IgD-negative memory B cell (primary cell): Measurements from ENCODE around the gene DHRS13. TPM values are rescaled to one million over a fixed set of nuclear protein-coding genes. Genes with fewer than 3 reads are reported as not detected.

Experiments used
- H3K27ac Mint-ChIP-seq, 3 donors: one replicate each; pipeline ENCODE4 v1.8.0; 2020 to 2022; ENCODE audit warnings: mild to moderate bottlenecking in 3 of 3, mixed read lengths in 3 of 3, moderate library complexity in 1 of 3
- H3K27me3 Mint-ChIP-seq: one replicate; pipeline ENCODE4 v1.8.0; 2021; ENCODE audit warnings: mixed read lengths
- H3K36me3 Mint-ChIP-seq: one replicate; pipeline ENCODE4 v1.8.0; 2020; ENCODE audit warnings: mild to moderate bottlenecking, mixed read lengths
- H3K4me1 Mint-ChIP-seq, 3 donors: one replicate each; pipeline ENCODE4 v1.8.0; 2020 to 2022; ENCODE audit warnings: mixed read lengths in 3 of 3, mild to moderate bottlenecking in 1 of 3
- H3K4me3 Mint-ChIP-seq, 4 donors: one replicate each; pipeline ENCODE4 v1.8.0; 2020 to 2022; ENCODE audit warnings: mild to moderate bottlenecking in 4 of 4, mixed read lengths in 4 of 4, moderate library complexity in 3 of 4
- H3K9me3 Mint-ChIP-seq, 3 donors: one replicate each; pipeline ENCODE4 v1.8.0; 2020 to 2021; ENCODE audit warnings: mixed read lengths in 3 of 3, mild to moderate bottlenecking in 1 of 3
- polyA plus RNA-seq: library from polyadenylated mRNA; unstranded; fragments of 300-500 nt; fragmentation: Illumina TruSeq; gene quantifications from one replicate; pipeline ENCODE4 v1.2.3, GENCODE V29; 2021

DHRS13 gene, protein sequence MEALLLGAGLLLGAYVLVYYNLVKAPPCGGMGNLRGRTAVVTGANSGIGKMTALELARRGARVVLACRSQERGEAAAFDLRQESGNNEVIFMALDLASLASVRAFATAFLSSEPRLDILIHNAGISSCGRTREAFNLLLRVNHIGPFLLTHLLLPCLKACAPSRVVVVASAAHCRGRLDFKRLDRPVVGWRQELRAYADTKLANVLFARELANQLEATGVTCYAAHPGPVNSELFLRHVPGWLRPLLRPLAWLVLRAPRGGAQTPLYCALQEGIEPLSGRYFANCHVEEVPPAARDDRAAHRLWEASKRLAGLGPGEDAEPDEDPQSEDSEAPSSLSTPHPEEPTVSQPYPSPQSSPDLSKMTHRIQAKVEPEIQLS
- polyA plus RNA-seq = 17.1 TPM

DNA sequence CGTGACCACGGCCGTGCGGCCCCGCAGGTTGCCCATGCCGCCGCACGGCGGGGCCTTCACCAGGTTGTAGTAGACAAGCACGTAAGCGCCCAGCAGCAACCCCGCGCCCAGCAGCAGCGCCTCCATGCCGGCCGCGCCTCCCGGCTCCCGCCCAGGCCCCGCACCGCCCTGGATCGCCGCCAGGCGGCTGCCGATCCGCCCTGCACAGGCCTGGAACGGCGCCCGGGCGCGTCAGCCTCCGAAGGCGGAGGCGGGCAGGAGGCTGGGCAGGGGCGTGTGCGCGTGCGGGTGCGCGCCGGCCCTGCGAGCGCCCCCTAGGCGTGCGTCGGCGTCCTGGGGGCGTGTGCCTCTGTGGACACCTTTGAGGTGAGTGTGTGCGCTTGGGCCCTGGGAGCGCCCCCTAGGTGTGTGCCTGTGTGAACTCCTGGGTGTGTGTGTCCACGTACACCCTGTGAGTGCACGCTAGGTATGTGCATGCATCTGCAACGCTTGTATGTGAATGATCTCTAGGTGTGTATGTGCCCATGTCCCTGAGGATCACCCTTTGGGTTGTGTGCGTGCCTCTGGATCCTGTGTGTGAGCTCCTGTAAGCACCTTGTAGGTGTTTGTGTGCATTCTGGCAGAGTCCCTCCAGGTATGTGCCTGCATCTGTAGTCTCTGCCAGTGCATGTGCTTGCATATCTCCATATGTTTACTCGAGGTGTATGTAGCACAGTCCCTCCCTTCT, at the start of gene DHRS13:
Gene DHRS13, minus strand, starts transcription at position 261 of the 727 bp plus-strand sequence. Its CDS starts 135 bp downstream, at position 126.
- Mint-ChIP-seq H3K4me1 (peaks cover 12 to 25% (median 21%) of the 10 kb centered on the region in 3 donors), H3K36me3 (peaks cover 1% of the 10 kb centered on the region), H3K27ac (peak within 1 kb of the TSS; percentile 61 to 88 (median 83)), H3K4me3 (peak within 1 kb of the TSS; percentile 74 to 92 (median 88)), H3K27me3 (no peaks in the 10 kb centered on the region), H3K9me3 (no peaks in the 10 kb centered on the region)

DNA sequence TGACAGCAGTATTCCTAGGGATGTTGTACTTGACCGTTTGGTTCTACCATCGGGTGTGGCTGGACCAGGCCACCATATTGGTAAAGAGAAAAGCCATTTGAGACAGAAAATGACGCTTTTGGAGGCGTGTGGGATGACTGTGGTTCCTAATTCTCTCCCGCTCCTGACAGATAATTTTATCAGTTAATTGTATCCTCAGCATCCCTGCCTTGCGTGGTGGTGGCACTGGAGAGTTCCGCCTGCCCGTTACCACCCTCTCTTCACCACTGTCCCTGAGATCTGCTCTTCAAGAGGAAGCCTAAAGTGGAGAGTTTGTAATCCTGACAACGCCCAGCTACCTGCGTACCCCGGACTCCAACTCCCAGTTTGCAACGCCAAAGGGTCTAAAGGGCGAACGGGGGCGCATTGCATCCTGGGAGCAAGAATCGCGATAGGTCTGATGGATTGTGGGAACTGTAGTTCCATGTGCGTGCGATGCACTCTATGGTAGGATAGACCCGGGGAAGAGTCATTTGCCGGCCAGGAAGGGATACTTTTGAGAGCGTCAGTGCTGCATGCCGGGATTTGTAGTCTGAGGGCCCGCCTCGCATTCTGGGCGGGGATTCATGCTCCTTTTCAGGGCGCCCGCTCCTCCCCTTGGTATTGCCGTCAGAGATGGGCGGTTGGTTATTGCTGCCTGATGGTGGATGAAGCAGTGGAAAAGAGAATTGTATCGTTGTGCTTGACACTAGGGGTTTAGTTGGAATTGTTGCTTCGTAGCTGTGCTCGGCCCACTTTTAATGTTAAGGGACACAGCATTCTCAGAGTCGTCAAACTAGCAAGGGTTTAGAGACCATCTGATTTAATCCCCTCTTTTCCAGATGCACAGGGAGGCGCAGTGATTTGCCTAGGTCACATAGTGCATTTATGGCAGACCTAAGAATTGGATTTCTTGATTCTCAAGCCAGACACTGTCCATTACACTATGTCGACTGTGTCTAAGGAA, 49.4 kb upstream of the DHRS13 start:
- Mint-ChIP-seq H3K27me3 (no peaks in the 10 kb centered on the region), H3K4me1 (peaks cover 12 to 16% (median 15%) of the 10 kb centered on the region in 3 donors), H3K27ac (no peak overlapping the region), H3K9me3 (no peaks in the 10 kb centered on the region), H3K36me3 (peaks cover 3% of the 10 kb centered on the region), H3K4me3 (no peak overlapping the region)

DNA sequence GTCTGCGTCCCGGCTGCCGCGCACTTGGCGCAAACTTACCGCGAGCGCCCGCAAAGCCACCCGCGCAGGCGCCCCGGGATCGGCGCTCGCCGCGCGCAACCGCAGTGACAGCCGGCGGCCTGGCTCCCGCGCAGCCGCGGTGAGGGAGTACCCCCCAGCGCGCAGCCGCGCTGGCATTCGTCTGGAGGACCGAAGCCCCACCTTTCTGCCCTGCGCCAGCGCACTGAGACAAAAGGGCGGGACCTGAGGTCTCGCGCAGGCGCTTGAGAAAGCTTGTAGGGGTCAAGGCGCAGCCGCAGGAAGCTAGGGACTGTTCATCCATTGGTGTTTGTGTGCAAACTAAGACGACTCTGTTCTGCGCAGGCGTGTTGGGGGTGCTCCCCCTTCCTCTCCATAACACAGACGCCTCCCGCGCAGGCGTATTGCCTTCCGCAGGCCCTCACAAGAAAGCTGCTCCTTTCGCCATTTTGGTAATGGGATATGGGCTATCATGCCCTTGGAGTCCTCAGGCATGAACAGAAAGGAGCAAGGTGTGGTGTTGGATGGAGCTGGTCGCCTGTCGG, 48.6 kb upstream of the DHRS13 start, which contains the start of gene PHF12:
Gene PHF12, minus strand, starts transcription at position 91 of the 563 bp plus-strand sequence. CDS start 558 bp downstream, outside the sequence.
- H3K4me1 Mint-ChIP-seq = peaks cover 15 to 19% (median 15%) of the 10 kb centered on the region in 3 donors
- H3K9me3 Mint-ChIP-seq = no peaks in the 10 kb centered on the region
- peak within 1 kb of the TSS; percentile 94 to 97 (median 96) for H3K27ac Mint-ChIP-seq
- peak within 1 kb of the TSS; percentile 92 to 97 (median 96) for H3K4me3 Mint-ChIP-seq
- H3K27me3 Mint-ChIP-seq = no peaks in the 10 kb centered on the region
- peaks cover under 1% of the 10 kb centered on the region for H3K36me3 Mint-ChIP-seq

DNA sequence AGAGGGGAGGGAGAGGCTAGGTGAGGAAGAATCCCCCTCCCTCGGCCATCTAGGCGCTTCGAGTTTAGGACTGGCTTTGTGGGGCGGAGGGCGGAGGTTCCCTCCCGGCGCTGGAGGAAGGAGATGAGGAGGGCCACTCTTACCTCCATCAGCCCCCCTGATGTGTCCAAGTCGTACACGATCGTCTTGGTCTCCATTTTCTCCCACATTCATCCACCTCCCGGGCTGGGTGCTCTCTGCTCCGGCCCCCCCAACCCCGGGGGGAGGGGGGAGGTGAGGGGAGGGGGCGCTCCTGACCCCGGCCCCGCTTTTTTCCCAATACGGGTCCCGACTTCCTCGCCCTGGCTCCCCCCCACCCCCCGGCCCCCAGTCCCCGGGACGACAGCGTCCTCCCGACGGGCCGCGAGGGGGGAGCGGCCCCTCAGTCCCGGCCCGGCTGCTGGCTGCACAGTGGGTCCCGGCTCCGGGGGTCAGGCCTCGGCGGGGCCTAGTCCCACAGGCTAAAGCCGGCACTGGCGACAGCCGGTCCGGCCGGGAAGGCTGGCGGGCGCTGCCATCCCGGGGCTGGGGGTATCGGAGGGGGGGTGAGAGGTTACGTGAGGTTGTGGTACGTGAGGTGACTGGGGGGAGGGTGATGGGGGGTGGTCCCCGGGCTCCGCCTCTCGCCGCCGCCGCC, 48.0 kb upstream of the DHRS13 start:
- Mint-ChIP-seq H3K27ac (peak overlapping the region; percentile 94 to 97 (median 96)), H3K4me3 (peak overlapping the region; percentile 92 to 97 (median 96)), H3K4me1 (peaks cover 20 to 25% (median 21%) of the 10 kb centered on the region in 3 donors), H3K9me3 (no peaks in the 10 kb centered on the region), H3K36me3 (no peaks in the 10 kb centered on the region), H3K27me3 (no peaks in the 10 kb centered on the region)

DNA sequence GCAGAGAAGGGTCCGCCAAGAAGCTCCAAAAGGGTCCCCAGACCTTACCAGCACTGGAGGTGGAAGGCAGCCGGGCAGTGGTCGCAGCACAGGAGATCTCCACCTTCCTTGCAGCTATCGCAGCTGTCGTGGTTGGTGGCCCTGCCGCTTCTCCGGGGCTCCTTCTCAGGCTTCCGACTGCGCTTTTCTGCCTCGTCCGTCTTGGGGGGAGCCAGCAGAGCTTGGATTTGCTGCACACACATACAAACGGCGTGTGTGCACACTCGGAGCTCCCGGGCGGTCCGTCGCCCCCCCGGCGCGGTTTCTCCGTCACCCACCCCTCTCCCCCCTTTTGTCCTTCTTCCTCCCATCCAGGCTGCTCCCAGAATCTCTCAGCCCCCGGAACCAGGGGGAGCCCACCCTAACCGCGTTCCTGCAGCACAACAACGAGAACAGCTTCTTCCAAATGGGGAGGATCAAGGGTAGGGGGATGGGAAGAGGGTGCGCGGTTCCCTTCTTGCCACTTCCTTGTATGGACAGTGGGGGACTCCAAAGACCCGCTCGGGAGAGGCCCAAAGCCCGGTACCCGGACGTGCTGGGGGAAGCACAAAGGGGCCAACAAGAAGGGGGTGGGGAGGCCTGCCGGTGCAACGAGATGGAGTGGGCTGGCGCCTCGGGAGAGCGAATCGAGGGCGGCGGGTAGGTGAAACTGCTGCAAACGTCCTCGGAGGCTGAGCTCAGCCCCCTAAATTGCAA, 47.3 kb upstream of the DHRS13 start:
- no peaks in the 10 kb centered on the region for H3K36me3 Mint-ChIP-seq
- H3K9me3 Mint-ChIP-seq = no peaks in the 10 kb centered on the region
- peaks cover 26 to 32% (median 27%) of the 10 kb centered on the region in 3 donors for H3K4me1 Mint-ChIP-seq
- H3K27me3 Mint-ChIP-seq = no peaks in the 10 kb centered on the region
- H3K27ac Mint-ChIP-seq = peak overlapping the region; percentile 94 to 97 (median 96)
- H3K4me3 Mint-ChIP-seq = peak overlapping the region; percentile 92 to 97 (median 96)

DNA sequence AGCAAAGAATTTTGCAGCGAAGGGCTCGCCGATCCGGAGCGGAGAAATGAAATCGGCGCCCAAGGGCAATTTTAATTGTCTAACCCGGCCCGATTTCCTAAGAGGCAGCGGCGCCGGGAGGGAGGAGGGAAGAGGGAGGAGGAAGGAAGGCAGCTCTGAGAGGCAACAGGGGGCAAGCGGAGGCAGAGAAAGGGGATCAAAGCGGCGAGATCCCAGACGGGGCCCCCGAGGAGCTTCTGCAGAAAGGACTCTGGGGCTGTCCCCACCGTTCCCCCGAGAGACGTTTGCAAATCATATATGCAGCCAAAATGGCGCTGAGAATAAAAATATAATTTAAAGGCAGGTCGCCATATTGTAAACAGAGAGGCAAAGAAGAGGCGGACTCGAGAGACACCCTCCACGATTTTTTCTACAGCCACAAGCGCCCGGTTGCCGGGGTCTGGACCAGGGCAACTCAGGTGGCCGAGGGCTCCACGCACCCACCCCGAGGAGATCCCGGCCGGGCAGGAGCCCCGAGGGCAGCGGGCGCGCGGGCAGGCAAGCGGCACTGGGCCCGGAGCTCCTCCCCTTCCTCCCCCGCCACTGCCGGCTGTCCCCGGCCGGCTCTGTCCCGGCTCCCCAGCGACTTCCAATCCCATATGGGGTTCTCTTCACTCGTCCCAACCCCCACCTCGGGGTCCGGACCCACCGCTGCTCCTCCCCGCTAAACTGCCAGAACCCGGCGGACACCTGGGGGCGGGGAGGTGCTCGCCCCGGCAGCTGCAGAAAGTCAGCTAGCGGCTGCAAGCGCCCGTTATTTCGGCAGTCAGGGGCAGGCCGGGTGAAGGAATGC, 46.5 kb upstream of the DHRS13 start:
- Mint-ChIP-seq H3K4me1 (peaks cover 34 to 39% (median 34%) of the 10 kb centered on the region in 3 donors), H3K27ac (peak overlapping the region; percentile 94 to 97 (median 96)), H3K27me3 (no peaks in the 10 kb centered on the region), H3K4me3 (peak overlapping the region; percentile 92 to 97 (median 96)), H3K36me3 (no peaks in the 10 kb centered on the region), H3K9me3 (no peaks in the 10 kb centered on the region)

DNA sequence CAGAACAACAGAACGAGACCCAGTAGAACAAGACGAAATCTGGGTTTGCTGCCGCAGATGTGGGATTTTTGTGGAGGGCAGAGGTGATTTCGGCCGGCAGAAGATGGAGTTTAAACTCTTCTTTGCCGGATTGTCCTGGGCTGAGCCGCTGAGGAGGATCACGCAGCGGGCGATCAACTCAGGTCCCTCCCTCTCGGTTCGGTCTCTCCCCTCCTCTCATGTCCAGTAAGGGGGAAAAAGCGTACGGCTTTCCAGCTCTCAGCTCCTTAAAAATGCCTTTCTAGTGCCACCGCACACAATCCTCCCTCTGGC, 46.0 kb upstream of the DHRS13 start:
- Mint-ChIP-seq H3K27ac (peak overlapping the region; percentile 94 to 97 (median 96)), H3K27me3 (no peaks in the 10 kb centered on the region), H3K36me3 (no peaks in the 10 kb centered on the region), H3K4me3 (peak overlapping the region; percentile 92 to 97 (median 96)), H3K9me3 (no peaks in the 10 kb centered on the region), H3K4me1 (peaks cover 38 to 42% (median 40%) of the 10 kb centered on the region in 3 donors)

DNA sequence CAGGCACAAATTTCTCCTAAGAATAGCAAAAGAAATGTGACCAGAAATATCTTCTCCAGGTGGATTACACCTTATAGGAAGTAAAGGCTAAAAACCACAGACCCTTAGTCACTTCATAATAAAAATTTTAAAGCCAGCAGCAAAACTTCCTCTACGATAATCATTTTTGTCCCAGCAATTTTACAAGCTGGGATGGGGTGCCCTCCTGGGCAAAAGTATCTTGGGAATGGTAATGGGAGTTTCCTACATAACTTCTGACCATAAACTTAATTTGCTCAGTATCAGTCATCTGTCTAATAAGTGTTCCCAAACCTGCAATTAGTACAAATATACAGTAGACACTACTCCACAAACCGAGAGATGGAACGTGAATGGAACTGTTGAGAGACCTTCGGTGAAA, 45.5 kb upstream of the DHRS13 start:
- Mint-ChIP-seq H3K27ac (peak overlapping the region; percentile 94 to 97 (median 96)), H3K36me3 (no peaks in the 10 kb centered on the region), H3K27me3 (no peaks in the 10 kb centered on the region), H3K9me3 (no peaks in the 10 kb centered on the region), H3K4me3 (peak overlapping the region; percentile 92 to 97 (median 96)), H3K4me1 (peaks cover 41 to 42% (median 42%) of the 10 kb centered on the region in 3 donors)

DNA sequence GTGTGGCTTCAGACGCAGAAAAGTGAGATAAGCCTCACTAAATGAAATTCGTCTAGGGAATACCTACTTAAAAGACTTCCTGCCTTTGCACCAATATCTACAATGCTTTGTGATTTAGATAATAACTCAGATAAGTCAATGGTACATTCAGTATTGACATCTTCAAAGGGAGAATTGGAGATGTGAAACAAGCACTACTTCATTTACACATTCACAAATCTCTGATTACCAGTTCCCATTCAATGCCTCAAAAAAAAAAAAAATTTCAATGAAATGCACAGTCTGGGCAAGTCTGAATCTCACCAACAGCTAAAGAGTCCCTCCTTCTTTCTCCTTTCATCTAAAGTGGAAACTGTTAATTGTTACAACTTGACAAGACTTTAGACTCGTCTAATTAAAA, 44.8 kb upstream of the DHRS13 start:
- Mint-ChIP-seq H3K9me3 (no peaks in the 10 kb centered on the region), H3K4me1 (peaks cover 43 to 45% (median 45%) of the 10 kb centered on the region in 3 donors), H3K36me3 (no peaks in the 10 kb centered on the region), H3K27me3 (no peaks in the 10 kb centered on the region), H3K4me3 (peak overlapping the region; percentile 92 to 97 (median 96)), H3K27ac (peak overlapping the region; percentile 47 to 97 (median 96))

DNA sequence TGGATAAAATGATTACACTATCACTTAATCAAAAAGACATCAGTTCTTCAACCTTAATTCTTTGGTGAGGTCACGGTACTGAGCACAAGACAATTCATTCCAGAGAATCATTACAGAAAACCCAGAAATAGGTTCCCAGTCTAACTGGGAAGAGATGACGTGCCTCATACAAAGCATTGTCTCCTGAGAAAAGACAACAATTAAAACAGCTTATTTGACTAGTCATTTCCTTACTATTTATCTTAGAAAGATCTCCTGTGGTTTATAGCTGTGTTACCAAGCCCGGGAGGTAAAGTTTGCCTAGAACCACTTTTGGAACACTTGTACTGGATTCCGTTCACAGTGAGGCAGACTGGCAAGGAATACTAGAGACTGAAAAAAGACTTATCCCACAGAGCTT, 43.4 kb upstream of the DHRS13 start:
- Mint-ChIP-seq H3K9me3 (no peaks in the 10 kb centered on the region), H3K4me3 (peak overlapping the region in 3 of 4 donors; percentile 69 to 87 (median 71))

DNA sequence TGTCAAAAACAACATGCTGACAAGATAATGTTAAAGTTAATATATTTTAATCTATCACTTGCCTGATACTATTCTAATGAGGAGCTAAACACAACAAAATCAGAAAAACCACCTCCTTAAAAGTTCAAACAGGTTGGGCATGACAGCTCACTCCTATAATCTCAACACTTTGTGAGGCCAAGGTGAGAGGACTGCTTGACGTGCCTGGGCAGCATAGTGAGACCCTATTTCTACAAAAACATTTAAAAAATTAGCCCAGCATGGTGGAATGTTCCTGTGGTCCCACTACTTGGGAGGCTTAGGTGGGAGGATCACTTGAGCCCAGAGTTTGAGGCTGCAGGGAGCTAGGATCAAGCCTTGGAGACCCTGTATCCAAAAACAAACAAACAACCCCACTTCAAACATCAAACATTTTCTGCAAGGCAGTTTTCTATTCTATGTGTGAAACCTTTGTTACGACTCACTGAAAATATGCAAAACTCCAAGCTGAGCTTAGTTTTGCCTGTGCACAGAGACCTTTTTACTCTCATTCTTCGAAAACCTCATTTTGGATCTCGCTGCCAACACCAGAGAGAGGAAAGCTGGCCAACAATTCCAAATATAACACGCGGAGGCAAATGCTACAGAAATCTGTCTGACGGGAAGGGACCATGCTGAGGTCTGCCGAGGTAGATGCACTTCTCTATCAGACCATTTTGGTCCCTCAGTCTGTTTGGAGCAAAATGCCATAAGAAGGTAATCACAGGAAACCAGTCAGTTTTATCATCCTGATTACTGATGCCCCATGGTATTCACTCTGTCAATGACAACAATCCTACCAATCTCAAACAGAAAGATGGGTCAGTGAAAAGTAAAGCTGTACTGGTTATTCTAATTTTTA, 42.2 kb upstream of the DHRS13 start:
- Mint-ChIP-seq H3K9me3 (no peaks in the 10 kb centered on the region), H3K27ac (peak overlapping the region; percentile 38 to 82 (median 71)), H3K27me3 (no peaks in the 10 kb centered on the region), H3K36me3 (no peaks in the 10 kb centered on the region), H3K4me3 (peak overlapping the region; percentile 64 to 87 (median 77)), H3K4me1 (peaks cover 49 to 61% (median 56%) of the 10 kb centered on the region in 3 donors)

More for the DNA sequence above, 43.4 kb upstream of the DHRS13 start:
- Mint-ChIP-seq H3K36me3 (no peaks in the 10 kb centered on the region), H3K27me3 (no peaks in the 10 kb centered on the region), H3K27ac (peak overlapping the region; percentile 38 to 87 (median 71)), H3K4me1 (peaks cover 44 to 51% (median 50%) of the 10 kb centered on the region in 3 donors)
